Esophagus muscularis mucosa (tissue), 3 donors: ENCODE results near the gene DDX47.
"Not testable (repeated sequence)": the region's sequence is repeated elsewhere in the genome, so short reads cannot be mapped to it uniquely, and the experiment has no call there.

Experiments used
- CTCF ChIP-seq, 3 experiments: fragments of 200-600 bp in 2 of 3; fragments of 450-650 bp in 1 of 3; sonication (generic) in 2 of 3; IDR thresholded peaks; one replicate each; pipeline ENCODE4 v1.5.1; 2017 to 2019; ENCODE audit warnings: antibody characterized with exemption in 3 of 3, mild to moderate bottlenecking in 2 of 3, moderate library complexity in 1 of 3
- POLR2A ChIP-seq: fragments of 450-650 bp; IDR thresholded peaks from one replicate; pipeline ENCODE4 v1.6.1; 2017; ENCODE audit warnings: antibody characterized with exemption, moderate library complexity, mild to moderate bottlenecking, low read depth

GRCh38 chr12:12839439-12839838 is 26.3 kb downstream of the DDX47 start:
- TF ChIP-seq CTCF (IDR thresholded peaks at IDR 0.05); POLR2A: not testable (repeated sequence)
